ENCODE data around the gene TNNT1. TPM values are rescaled to one million over a fixed set of nuclear protein-coding genes. Genes with fewer than 3 reads are reported as not detected.

The TNNT1 gene
- total RNA-seq, 1 donor from 2014 or later, result 24.4 TPM

- DNase-seq (ENCODE audit: low read depth), result no peak
- no peak overlapping the region for H3K4me3 ChIP-seq (ENCODE audit: low read depth, low read length)
- no peak for TF ChIP-seq CTCF (conservative IDR thresholded peaks at IDR 0.05; ENCODE audit: low read depth, low read length)
Measured at GRCh38 chr19:55106591-55106990, 42.4 kb downstream of the TNNT1 start.

- H3K4me3 ChIP-seq (ENCODE audit: low read depth, low read length), result no peak overlapping the region
- no peak for DNase-seq (ENCODE audit: low read depth)
- TF ChIP-seq CTCF (conservative IDR thresholded peaks at IDR 0.05; ENCODE audit: low read depth, low read length), result no peak
Measured at GRCh38 chr19:55105237-55105636, 43.8 kb downstream of the TNNT1 start.

- TF ChIP-seq CTCF (conservative IDR thresholded peaks at IDR 0.05; ENCODE audit: low read depth, low read length), result no peak
- no peak overlapping the region for H3K4me3 ChIP-seq (ENCODE audit: low read depth, low read length)
- DNase-seq (ENCODE audit: low read depth), result no peak
Measured at GRCh38 chr19:55103190-55103589, 45.8 kb downstream of the TNNT1 start.

- H3K4me3 ChIP-seq (ENCODE audit: low read depth, low read length), result no peak overlapping the region
- DNase-seq (ENCODE audit: low read depth), result no peak
- TF ChIP-seq CTCF (conservative IDR thresholded peaks at IDR 0.05; ENCODE audit: low read depth, low read length), result no peak
Measured at GRCh38 chr19:55101261-55101660, 47.7 kb downstream of the TNNT1 start.

- no peak overlapping the region for H3K4me3 ChIP-seq (ENCODE audit: low read depth, low read length)
- DNase-seq (ENCODE audit: low read depth), result no peak
- peak; percentile 28 for TF ChIP-seq CTCF (conservative IDR thresholded peaks at IDR 0.05; ENCODE audit: low read depth, low read length)
Measured at GRCh38 chr19:55099557-55100506, 49.2 kb downstream of the TNNT1 start.

- no peak overlapping the region for H3K4me3 ChIP-seq (ENCODE audit: low read depth, low read length)
- no peak for TF ChIP-seq CTCF (conservative IDR thresholded peaks at IDR 0.05; ENCODE audit: low read depth, low read length)
- DNase-seq (ENCODE audit: low read depth), result no peak
Measured at GRCh38 chr19:55098716-55099556, 50.1 kb downstream of the TNNT1 start.
